ENCODE measurements around the gene ATP8A1. TPM values are rescaled to one million over a fixed set of nuclear protein-coding genes. Genes with fewer than 3 reads are reported as not detected.

Gene ATP8A1
- total RNA-seq, 2 donors from 2014 or later = 20.5 to 52.9 TPM

- peaks cover 6% of the 10 kb centered on the region for H3K36me3 Mint-ChIP-seq
- H3K4me3 Mint-ChIP-seq = no peak overlapping the region
- peaks cover 0 to 6% of the 10 kb centered on the region in 2 donors for H3K4me1 Mint-ChIP-seq (ENCODE audit: low read depth in 2 of 2)
- no peak for DNase-seq (ENCODE audit: low spot score)
- ATAC-seq = no peak
- H3K27ac Mint-ChIP-seq = no peak overlapping the region
- no peaks in the 10 kb centered on the region for H3K27me3 Mint-ChIP-seq
- no peaks in the 10 kb centered on the region for H3K9me3 Mint-ChIP-seq
Observed at GRCh38 chr4:42425146-42426065, 231.5 kb downstream of the ATP8A1 start.

DNA sequence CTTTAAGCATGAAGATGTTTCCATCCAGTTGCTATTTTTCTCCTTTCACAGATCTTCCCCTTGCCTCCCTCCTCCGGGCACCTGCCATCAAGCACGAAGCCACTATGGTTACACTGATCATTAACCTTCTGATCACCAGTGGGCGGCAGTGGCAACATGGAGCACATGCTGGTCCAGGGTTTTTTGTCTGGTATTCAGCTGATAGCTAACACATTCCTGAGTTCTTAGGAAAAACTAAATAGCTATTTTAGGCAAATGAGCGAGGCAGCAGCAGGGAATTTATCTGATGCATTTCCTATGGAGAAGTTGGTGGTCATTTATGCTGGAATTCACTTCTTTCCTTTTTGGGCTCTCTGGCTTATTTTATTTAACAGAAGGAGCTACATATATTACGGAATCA, 236.8 kb downstream of the ATP8A1 start:
- no peaks in the 10 kb centered on the region for H3K27me3 Mint-ChIP-seq
- DNase-seq (ENCODE audit: low spot score) (no peak), ATAC-seq (no peak)
- no peaks in the 10 kb centered on the region for H3K4me1 Mint-ChIP-seq (ENCODE audit: low read depth in 2 of 2)
- peaks cover 11% of the 10 kb centered on the region for H3K36me3 Mint-ChIP-seq
- H3K4me3 Mint-ChIP-seq = no peak overlapping the region
- no peak overlapping the region for H3K27ac Mint-ChIP-seq
- H3K9me3 Mint-ChIP-seq = no peaks in the 10 kb centered on the region

DNA sequence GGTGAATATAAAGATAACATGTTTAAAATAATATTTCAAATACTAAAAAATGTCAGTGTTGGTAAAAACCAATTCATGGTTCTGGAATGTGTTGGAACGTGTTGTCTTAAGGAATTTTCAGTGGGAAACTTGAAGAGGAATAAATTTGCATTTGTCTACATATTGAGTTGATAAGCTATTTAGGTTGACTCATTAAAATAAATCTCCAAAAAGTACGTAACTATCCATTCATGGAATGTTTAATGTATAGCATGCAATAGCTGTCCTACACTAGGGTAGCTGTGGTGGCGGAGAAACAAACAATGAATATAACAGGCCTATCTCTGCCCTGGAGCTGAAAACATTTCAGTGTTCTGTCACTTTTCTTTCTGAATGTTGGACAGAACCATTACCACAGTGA, 239.4 kb downstream of the ATP8A1 start:
- peaks cover 11% of the 10 kb centered on the region for H3K36me3 Mint-ChIP-seq
- no peaks in the 10 kb centered on the region for H3K4me1 Mint-ChIP-seq (ENCODE audit: low read depth in 2 of 2)
- no peak overlapping the region for H3K27ac Mint-ChIP-seq
- no peak for ATAC-seq
- DNase-seq (ENCODE audit: low spot score) = no peak
- no peak overlapping the region for H3K4me3 Mint-ChIP-seq
- no peaks in the 10 kb centered on the region for H3K27me3 Mint-ChIP-seq
- no peaks in the 10 kb centered on the region for H3K9me3 Mint-ChIP-seq

GRCh38 chr4:42416017-42416416, 240.9 kb downstream of the ATP8A1 start:
- no peaks in the 10 kb centered on the region for H3K9me3 Mint-ChIP-seq
- peaks cover 6% of the 10 kb centered on the region for H3K36me3 Mint-ChIP-seq
- no peak overlapping the region for H3K4me3 Mint-ChIP-seq
- DNase-seq (ENCODE audit: low spot score) = no peak
- no peak for ATAC-seq
- no peaks in the 10 kb centered on the region for H3K27me3 Mint-ChIP-seq
- no peak overlapping the region for H3K27ac Mint-ChIP-seq
- no peaks in the 10 kb centered on the region for H3K4me1 Mint-ChIP-seq (ENCODE audit: low read depth in 2 of 2)

GRCh38 chr4:42415281-42415680, 241.6 kb downstream of the ATP8A1 start:
- no peak overlapping the region for H3K27ac Mint-ChIP-seq
- no peak for ATAC-seq
- no peak overlapping the region for H3K4me3 Mint-ChIP-seq
- H3K36me3 Mint-ChIP-seq = peaks cover 4% of the 10 kb centered on the region
- no peaks in the 10 kb centered on the region for H3K4me1 Mint-ChIP-seq (ENCODE audit: low read depth in 2 of 2)
- H3K9me3 Mint-ChIP-seq = no peaks in the 10 kb centered on the region
- no peaks in the 10 kb centered on the region for H3K27me3 Mint-ChIP-seq
- no peak for DNase-seq (ENCODE audit: low spot score)

DNA sequence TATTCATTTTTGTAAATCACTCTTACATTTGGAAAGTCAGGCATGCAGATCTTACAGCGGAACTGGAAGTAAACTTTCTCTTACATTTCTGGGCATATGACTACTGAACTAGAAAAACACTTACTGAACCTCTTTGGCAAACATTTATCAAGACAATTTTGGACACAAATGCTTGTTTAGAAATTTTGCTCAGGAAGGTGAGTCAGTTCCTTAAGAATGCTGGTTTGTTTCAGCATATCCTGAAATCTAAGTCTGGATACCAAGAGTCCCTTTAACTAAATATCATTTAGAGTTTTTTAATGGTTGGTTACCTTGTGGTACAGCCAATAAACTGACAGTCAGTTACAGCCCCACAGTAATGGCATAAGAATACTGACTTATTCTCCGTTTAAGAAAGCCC, 244.7 kb downstream of the ATP8A1 start:
- H3K27me3 Mint-ChIP-seq = no peaks in the 10 kb centered on the region
- H3K27ac Mint-ChIP-seq = no peak overlapping the region
- DNase-seq (ENCODE audit: low spot score) (no peak), ATAC-seq (no peak)
- H3K9me3 Mint-ChIP-seq = no peaks in the 10 kb centered on the region
- no peaks in the 10 kb centered on the region for H3K36me3 Mint-ChIP-seq
- H3K4me1 Mint-ChIP-seq (ENCODE audit: low read depth in 2 of 2) = no peaks in the 10 kb centered on the region
- no peak overlapping the region for H3K4me3 Mint-ChIP-seq

GRCh38 chr4:42411803-42412202, 245.1 kb downstream of the ATP8A1 start:
- DNase-seq (ENCODE audit: low spot score) (no peak), ATAC-seq (no peak)
- Mint-ChIP-seq H3K4me3 (no peak overlapping the region), H3K9me3 (no peaks in the 10 kb centered on the region), H3K27ac (no peak overlapping the region), H3K36me3 (no peaks in the 10 kb centered on the region), H3K27me3 (no peaks in the 10 kb centered on the region), H3K4me1 (ENCODE audit: low read depth in 2 of 2) (no peaks in the 10 kb centered on the region)

GRCh38 chr4:42410446-42410845, 246.5 kb downstream of the ATP8A1 start:
- H3K4me3 Mint-ChIP-seq = no peak overlapping the region
- no peaks in the 10 kb centered on the region for H3K27me3 Mint-ChIP-seq
- DNase-seq (ENCODE audit: low spot score) (no peak), ATAC-seq (no peak)
- no peaks in the 10 kb centered on the region for H3K36me3 Mint-ChIP-seq
- H3K4me1 Mint-ChIP-seq (ENCODE audit: low read depth in 2 of 2) = no peaks in the 10 kb centered on the region
- H3K27ac Mint-ChIP-seq = no peak overlapping the region
- H3K9me3 Mint-ChIP-seq = no peaks in the 10 kb centered on the region

DNA sequence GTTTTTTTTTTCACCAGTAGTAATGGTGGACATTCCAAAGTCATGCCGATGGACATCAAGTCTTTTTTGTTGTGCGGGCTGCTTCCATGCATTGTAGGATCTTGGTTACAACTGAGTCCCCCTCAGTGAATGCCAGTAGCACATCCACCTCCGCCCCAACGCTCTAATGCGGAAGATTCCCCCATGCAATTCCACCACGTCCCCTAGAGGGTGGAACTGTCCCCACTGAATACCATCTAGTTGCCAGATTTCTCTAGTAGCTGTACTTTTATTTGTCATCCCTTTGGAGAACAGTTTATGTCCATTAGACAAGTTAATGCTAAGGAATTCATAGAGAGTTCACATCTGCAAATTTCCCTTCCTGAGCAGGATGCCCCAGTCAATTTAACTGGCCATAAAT, 252.9 kb downstream of the ATP8A1 start:
- H3K27me3 Mint-ChIP-seq = peaks cover 24 to 27% of the 10 kb centered on the region in 2 donors
- no peaks in the 10 kb centered on the region for H3K36me3 Mint-ChIP-seq
- no peak overlapping the region for H3K4me3 Mint-ChIP-seq
- H3K27ac Mint-ChIP-seq = no peak overlapping the region
- no peak for ATAC-seq
- no peak for DNase-seq (ENCODE audit: low spot score)
- H3K9me3 Mint-ChIP-seq = no peaks in the 10 kb centered on the region
- H3K4me1 Mint-ChIP-seq (ENCODE audit: low read depth in 2 of 2) = no peaks in the 10 kb centered on the region

GRCh38 chr4:42401171-42401570, 255.7 kb downstream of the ATP8A1 start:
- DNase-seq (ENCODE audit: low spot score) (no peak), ATAC-seq (no peak)
- Mint-ChIP-seq H3K4me3 (no peak overlapping the region), H3K4me1 (ENCODE audit: low read depth in 2 of 2) (peaks cover 10 to 11% of the 10 kb centered on the region in 2 donors), H3K36me3 (no peaks in the 10 kb centered on the region), H3K27ac (no peak overlapping the region), H3K9me3 (no peaks in the 10 kb centered on the region), H3K27me3 (peaks cover 34 to 41% of the 10 kb centered on the region in 2 donors)

DNA sequence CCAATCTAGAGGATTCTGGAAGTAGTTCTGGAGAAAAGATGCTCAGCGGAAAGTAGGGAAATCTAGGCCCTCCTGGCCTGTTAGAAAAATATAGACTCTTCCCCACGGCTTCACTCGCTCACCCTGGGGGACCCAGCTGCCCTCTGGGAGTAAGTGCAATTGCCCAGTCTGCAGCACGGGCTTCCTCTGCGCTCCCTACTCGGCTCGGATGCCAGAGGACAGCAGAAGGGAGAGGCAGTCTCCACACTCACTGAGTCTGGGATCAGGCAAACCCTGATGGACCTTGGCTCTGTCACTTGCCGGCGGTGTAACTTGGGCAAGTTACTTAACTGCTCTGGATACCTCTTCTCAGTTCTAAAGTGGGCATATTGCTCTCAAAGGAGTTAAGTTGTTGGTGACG, 257.5 kb downstream of the ATP8A1 start:
- Mint-ChIP-seq H3K36me3 (no peaks in the 10 kb centered on the region), H3K4me1 (ENCODE audit: low read depth in 2 of 2) (peaks cover 10 to 11% of the 10 kb centered on the region in 2 donors), H3K27ac (no peak overlapping the region), H3K27me3 (peaks cover 42 to 54% of the 10 kb centered on the region in 2 donors), H3K9me3 (no peaks in the 10 kb centered on the region), H3K4me3 (no peak overlapping the region)
- DNase-seq (ENCODE audit: low spot score) = no peak
- no peak for ATAC-seq

- peaks cover 42 to 55% of the 10 kb centered on the region in 2 donors for H3K27me3 Mint-ChIP-seq
- H3K4me3 Mint-ChIP-seq = peak overlapping the region; percentile 69
- peaks cover 10 to 11% of the 10 kb centered on the region in 2 donors for H3K4me1 Mint-ChIP-seq (ENCODE audit: low read depth in 2 of 2)
- no peaks in the 10 kb centered on the region for H3K9me3 Mint-ChIP-seq
- ATAC-seq (no peak), DNase-seq (ENCODE audit: low spot score) (no peak)
- H3K27ac Mint-ChIP-seq = no peak overlapping the region
- H3K36me3 Mint-ChIP-seq = no peaks in the 10 kb centered on the region
Observed at GRCh38 chr4:42398871-42399331, 258.0 kb downstream of the ATP8A1 start.

DNA sequence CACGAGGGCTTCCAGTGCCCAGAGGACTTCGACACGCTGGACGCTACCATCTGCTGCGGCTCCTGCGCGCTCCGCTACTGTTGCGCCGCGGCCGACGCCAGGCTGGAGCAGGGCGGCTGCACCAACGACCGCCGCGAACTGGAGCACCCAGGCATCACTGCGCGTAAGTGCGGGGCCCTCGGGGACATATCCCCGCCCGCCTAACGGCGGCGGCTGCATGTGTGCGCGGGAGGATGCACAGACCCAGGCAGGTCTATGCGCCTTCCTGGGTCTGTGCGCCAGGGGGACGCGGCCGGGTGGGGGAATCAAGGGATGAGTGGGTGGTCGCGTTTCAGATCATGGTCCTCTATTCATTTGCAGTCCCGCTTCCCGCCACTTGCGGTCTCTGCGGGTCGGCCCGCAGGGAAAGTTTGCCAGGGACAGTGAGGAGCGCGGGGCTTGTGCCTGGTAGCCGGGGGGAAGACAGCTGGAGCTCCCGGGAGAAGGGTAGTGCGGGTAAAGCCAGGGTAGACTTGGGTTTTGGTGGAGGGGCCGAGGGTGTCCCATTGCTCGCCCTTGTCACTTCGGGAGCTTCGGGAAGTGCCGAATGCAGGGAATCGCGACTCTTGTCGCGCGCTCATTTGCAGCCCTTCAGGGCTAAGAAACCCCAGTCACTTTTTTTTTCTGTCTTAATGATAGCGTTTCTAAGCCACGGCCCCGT, 258.6 kb downstream of the ATP8A1 start:
- Mint-ChIP-seq H3K4me3 (peak overlapping the region; percentile 69), H3K27me3 (peaks cover 45 to 55% of the 10 kb centered on the region in 2 donors), H3K36me3 (no peaks in the 10 kb centered on the region), H3K27ac (no peak overlapping the region), H3K9me3 (no peaks in the 10 kb centered on the region), H3K4me1 (ENCODE audit: low read depth in 2 of 2) (peaks cover 10 to 11% of the 10 kb centered on the region in 2 donors)
- peak; percentile 63 for ATAC-seq
- no peak for DNase-seq (ENCODE audit: low spot score)

DNA sequence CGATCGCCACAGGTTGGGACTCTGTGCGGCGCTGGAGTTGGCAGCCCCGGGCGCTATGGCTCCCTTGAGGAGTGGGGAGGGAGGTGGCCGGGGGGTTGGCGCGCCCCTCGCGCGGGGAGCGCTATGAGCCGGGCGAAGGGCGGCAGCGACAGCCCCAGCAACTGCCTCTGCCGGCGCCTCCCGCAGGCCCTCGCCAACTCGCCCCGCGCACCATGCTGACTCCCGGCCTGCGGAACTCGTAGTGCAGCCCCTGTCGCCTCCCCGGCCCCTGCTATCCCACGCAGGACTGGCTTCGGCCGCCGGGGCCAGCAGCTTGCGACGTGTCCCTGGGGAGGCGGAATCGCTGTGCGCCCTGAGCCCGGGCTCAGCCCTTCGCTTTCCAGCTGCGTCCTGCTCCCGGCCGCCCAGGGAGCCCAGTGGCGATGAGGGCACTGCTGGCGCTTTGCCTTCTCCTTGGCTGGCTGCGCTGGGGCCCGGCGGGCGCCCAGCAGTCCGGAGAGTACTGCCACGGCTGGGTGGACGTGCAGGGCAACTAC, 259.2 kb downstream of the ATP8A1 start:
- no peak overlapping the region for H3K27ac Mint-ChIP-seq
- peaks cover 10 to 11% of the 10 kb centered on the region in 2 donors for H3K4me1 Mint-ChIP-seq (ENCODE audit: low read depth in 2 of 2)
- no peaks in the 10 kb centered on the region for H3K9me3 Mint-ChIP-seq
- DNase-seq (ENCODE audit: low spot score) = no peak
- H3K4me3 Mint-ChIP-seq = peak overlapping the region; percentile 84
- peaks cover 45 to 55% of the 10 kb centered on the region in 2 donors for H3K27me3 Mint-ChIP-seq
- ATAC-seq = peak; percentile 48 to 53
- H3K36me3 Mint-ChIP-seq = no peaks in the 10 kb centered on the region

Data from natural killer cell treated with Interleukin-12 subunit alpha and Interleukin-12 subunit beta and Interleukin-15 and Interleukin-18, amount 100 ng/mL, for 72 hours (primary cell).